Ascending aorta (tissue), 2 donors: ENCODE results near the gene MARCHF11. TPM values are rescaled to one million over a fixed set of nuclear protein-coding genes. Genes with fewer than 3 reads are reported as not detected.

Experiments
- DNase-seq, 2 donors: peaks; one replicate each; pipeline ENCODE4 v3.0.0-alpha.2; 2019; ENCODE audit warnings: low spot score in 2 of 2
- H3K27ac ChIP-seq, 2 donors: fragments of 200-600 bp; sonication (generic); one replicate each; pipeline ENCODE4 v1.5.1; 2016 to 2017; ENCODE audit warnings: mild to moderate bottlenecking in 1 of 2
- H3K27me3 ChIP-seq: fragments of 200-600 bp; sonication (generic); one replicate; pipeline ENCODE4 v1.5.1; 2017
- H3K36me3 ChIP-seq, 2 donors: fragments of 200-600 bp; sonication (generic); one replicate each; pipeline ENCODE4 v1.5.1; 2016
- H3K4me1 ChIP-seq, 2 donors: fragments of 200-600 bp; sonication (generic); one replicate each; pipeline ENCODE4 v1.5.1; 2016 to 2017; ENCODE audit warnings: mild to moderate bottlenecking in 1 of 2
- H3K4me3 ChIP-seq, 2 donors: fragments of 200-600 bp; sonication (generic); one replicate each; pipeline ENCODE4 v1.5.1; 2016 to 2017; ENCODE audit warnings: mild to moderate bottlenecking in 1 of 2
- H3K9me3 ChIP-seq, 2 donors: fragments of 200-600 bp; sonication (generic); one replicate each; pipeline ENCODE4 v1.5.1; 2016
- intact Hi-C: fragments of 100-400 bp; cut with DNase I; formaldehyde crosslinking; loops from one replicate; pipeline ENCODE4 v1.15.1; 2023
- total RNA-seq: library from RNA; depleted of rRNA; stranded (reverse); fragments of >200 nt; gene quantifications from one replicate; pipeline ENCODE4 v1.1.0, GENCODE V29; 2016
- TF ChIP-seq, protein P1 (sequence below), 3 experiments: fragments of 200-600 bp in 2 of 3; fragments of 450-650 bp in 1 of 3; sonication (generic) in 2 of 3; IDR thresholded peaks; one replicate each; pipeline ENCODE4 v1.5.1; 2016 to 2019; ENCODE audit warnings: antibody characterized with exemption in 3 of 3, mild to moderate bottlenecking in 1 of 3, moderate library complexity in 1 of 3

MARCHF11 gene
- total RNA-seq, 1 donor from 2014 or later: not detected

DNA sequence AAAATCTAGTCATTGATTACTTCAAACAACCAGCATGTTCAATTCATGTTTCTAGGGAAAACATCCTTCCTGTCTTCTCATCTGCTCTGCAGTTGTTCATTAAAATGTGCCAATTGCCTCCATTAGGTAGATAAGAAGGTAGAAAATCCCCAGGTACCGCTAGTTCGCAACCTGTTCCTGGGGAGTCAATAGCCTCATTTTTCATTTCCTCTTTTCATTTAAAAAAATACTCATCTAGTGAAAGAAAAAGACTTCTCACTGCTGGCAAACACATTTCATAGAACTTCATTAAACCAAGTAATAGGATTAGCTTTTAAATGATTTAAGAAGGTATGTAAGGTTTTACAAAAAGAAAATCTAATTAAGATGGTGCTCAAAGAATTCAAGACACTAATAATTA, 113.3 kb downstream of the MARCHF11 start:
- H3K4me1 ChIP-seq: no peaks in the 10 kb centered on the region
- intact Hi-C loops: no loop called here
- no peak overlapping the region for H3K27ac ChIP-seq
- no peak for DNase-seq
- no peak overlapping the region for H3K4me3 ChIP-seq
- no peaks in the 10 kb centered on the region for H3K27me3 ChIP-seq
- TF ChIP-seq, protein P1, sequence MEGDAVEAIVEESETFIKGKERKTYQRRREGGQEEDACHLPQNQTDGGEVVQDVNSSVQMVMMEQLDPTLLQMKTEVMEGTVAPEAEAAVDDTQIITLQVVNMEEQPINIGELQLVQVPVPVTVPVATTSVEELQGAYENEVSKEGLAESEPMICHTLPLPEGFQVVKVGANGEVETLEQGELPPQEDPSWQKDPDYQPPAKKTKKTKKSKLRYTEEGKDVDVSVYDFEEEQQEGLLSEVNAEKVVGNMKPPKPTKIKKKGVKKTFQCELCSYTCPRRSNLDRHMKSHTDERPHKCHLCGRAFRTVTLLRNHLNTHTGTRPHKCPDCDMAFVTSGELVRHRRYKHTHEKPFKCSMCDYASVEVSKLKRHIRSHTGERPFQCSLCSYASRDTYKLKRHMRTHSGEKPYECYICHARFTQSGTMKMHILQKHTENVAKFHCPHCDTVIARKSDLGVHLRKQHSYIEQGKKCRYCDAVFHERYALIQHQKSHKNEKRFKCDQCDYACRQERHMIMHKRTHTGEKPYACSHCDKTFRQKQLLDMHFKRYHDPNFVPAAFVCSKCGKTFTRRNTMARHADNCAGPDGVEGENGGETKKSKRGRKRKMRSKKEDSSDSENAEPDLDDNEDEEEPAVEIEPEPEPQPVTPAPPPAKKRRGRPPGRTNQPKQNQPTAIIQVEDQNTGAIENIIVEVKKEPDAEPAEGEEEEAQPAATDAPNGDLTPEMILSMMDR (IDR thresholded peaks at IDR 0.05): no peak
- H3K36me3 ChIP-seq: no peaks in the 10 kb centered on the region
- no peaks in the 10 kb centered on the region for H3K9me3 ChIP-seq

DNA sequence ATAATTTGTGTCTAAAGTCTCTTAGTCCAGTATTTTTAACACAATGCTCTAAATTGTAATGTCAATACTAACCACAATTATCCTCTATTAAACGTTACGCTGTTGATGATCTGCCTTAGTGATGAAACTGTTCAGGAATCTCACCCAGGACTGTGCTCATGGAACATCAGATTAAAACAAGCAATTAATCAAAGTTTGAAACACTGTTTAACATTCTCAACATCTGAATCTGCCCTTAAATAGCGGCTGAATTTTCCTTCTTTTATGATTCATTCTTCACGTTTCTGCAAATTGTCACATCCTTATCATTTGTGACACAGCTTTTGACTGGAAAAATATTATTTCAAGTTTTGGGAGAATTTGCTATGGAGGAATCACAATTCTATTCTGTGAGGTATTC, 113.8 kb downstream of the MARCHF11 start:
- H3K36me3 ChIP-seq: no peaks in the 10 kb centered on the region
- no peaks in the 10 kb centered on the region for H3K9me3 ChIP-seq
- no peak overlapping the region for H3K27ac ChIP-seq
- no peak for DNase-seq
- intact Hi-C loops: no loop called here
- TF ChIP-seq, protein P1 (IDR thresholded peaks at IDR 0.05): no peak
- H3K4me1 ChIP-seq: no peaks in the 10 kb centered on the region
- H3K4me3 ChIP-seq: no peak overlapping the region
- no peaks in the 10 kb centered on the region for H3K27me3 ChIP-seq

DNA sequence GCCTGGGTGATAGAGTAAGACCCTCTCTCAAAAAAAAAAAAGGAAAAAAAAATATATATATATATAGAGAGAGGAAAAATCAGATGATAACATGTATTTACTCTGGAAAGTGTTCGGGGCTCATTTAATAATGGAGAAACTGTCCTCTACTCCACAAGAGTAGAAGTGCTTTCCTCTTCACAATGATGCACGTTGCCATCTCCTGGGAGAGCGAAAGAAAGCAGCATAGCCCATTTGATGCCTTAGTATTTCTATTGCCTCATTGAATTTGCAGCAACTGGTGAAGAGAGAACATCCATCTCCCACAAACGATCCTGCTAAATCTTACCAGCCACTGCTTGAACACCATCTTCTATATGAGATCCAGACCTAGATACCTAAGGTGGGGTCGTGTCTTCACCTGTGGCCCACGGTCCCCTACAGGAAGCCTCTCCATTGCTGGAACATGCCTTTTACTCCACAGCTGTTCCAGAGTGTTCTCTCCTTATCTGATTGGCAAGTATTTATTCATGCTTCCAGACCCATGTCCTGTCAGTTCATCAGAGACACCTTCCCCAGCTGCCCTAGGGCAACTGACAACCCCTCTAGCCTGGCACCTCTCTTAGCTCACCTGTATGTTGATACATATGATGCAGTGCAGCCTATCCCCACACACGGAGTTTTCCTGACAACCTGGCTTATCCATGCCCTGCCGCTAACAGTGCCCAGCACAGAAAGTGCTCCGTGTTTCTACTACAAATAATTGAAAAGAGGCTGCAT, 115.3 kb downstream of the MARCHF11 start:
- H3K36me3 ChIP-seq: no peaks in the 10 kb centered on the region
- H3K4me1 ChIP-seq: no peaks in the 10 kb centered on the region
- H3K4me3 ChIP-seq: no peak overlapping the region
- no peak for DNase-seq
- intact Hi-C loops: no loop called here
- H3K9me3 ChIP-seq: no peaks in the 10 kb centered on the region
- TF ChIP-seq, protein P1 (IDR thresholded peaks at IDR 0.05): no peak
- H3K27me3 ChIP-seq: no peaks in the 10 kb centered on the region
- H3K27ac ChIP-seq: no peak overlapping the region

DNA sequence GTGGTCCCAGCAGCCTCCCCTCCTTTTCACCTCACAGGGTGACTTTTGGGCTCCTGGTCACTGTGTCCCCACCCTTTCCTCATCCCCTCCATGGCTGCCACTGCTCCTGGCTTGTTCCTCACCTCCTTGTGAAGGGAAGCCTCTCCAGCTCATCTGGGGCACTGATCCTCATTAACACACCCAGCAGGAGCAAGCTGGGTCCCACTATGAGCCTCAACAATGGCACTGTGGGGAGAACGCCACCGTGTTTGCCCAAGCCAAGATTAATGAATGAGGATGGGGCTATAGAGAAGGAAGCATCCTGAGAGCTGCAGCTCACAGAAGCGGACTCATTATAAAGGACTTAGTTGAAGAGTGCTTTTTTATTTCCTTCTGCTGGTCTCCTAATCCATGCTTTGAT, 118.4 kb downstream of the MARCHF11 start:
- H3K27ac ChIP-seq: no peak overlapping the region
- H3K4me3 ChIP-seq: no peak overlapping the region
- TF ChIP-seq, protein P1 (IDR thresholded peaks at IDR 0.05): no peak

DNA sequence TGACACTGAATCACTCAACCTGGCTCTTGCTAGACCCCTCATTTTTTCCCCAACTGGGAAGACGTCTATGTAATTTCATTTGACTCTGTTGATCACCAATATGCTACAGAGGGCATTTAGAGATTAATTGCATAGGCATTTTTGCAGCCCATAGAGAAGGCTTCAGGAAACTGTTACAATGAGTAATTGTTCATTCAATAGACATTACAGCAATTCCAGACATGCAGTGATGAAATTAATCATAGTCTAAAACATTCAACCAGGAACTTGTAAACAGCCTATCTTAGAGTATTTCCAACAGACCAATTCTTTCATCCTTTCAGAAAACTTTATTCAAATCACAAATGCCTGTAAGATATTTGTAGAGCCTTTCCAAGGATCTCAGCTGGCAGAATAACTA, 122.3 kb downstream of the MARCHF11 start:
- TF ChIP-seq, protein P1 (IDR thresholded peaks at IDR 0.05): no peak
- H3K4me3 ChIP-seq: no peak overlapping the region
- intact Hi-C loops: no loop called here

More for the DNA sequence above, 118.4 kb downstream of the MARCHF11 start:
- no peak for DNase-seq
- intact Hi-C loops: no loop called here
- no peaks in the 10 kb centered on the region for H3K4me1 ChIP-seq
- H3K36me3 ChIP-seq: no peaks in the 10 kb centered on the region
- no peaks in the 10 kb centered on the region for H3K27me3 ChIP-seq
- no peaks in the 10 kb centered on the region for H3K9me3 ChIP-seq

More for the DNA sequence above, 122.3 kb downstream of the MARCHF11 start:
- Histone ChIP-seq H3K9me3 (no peaks in the 10 kb centered on the region), H3K27me3 (no peaks in the 10 kb centered on the region), H3K36me3 (no peaks in the 10 kb centered on the region), H3K4me1 (no peaks in the 10 kb centered on the region), H3K27ac (no peak overlapping the region)
- DNase-seq: no peak
